BLaER1 treated with 17β-estradiol and CSF1 and Interleukin-3, amounts not matched to agents 10 nM and 100 nM (cell line): ENCODE measurements around the gene AP5Z1.

Experiments
- H3K27ac ChIP-seq, 11 experiments: shearing (Covaris generic); formaldehyde crosslinking; 2 replicates each; pipeline ENCODE4 v1.8.1; 2022
- H3K27me3 ChIP-seq, 11 experiments: shearing (Covaris generic); formaldehyde crosslinking; 2 replicates each; pipeline ENCODE4 v1.8.1; 2022
- H3K36me3 ChIP-seq, 11 experiments: shearing (Covaris generic); formaldehyde crosslinking; 2 replicates each; pipeline ENCODE4 v1.8.1; 2022
- H3K4me1 ChIP-seq, 10 experiments: shearing (Covaris generic); formaldehyde crosslinking; 2 replicates each; pipeline ENCODE4 v1.8.1; 2022
- H3K4me2 ChIP-seq, 11 experiments: shearing (Covaris generic); formaldehyde crosslinking; 2 replicates each; pipeline ENCODE4 v1.8.1; 2022
- H3K4me3 ChIP-seq, 10 experiments: shearing (Covaris generic); formaldehyde crosslinking; 2 replicates each; pipeline ENCODE4 v1.8.1; 2022
- H3K9ac ChIP-seq, 11 experiments: shearing (Covaris generic); formaldehyde crosslinking; 2 replicates each; pipeline ENCODE4 v1.8.1; 2022
- H3K9me3 ChIP-seq, 11 experiments: shearing (Covaris generic); formaldehyde crosslinking; replicated peaks in 1 of 11; 2 replicates each; pipeline ENCODE4 v1.8.1; 2022
- H4K20me1 ChIP-seq, 11 experiments: shearing (Covaris generic); formaldehyde crosslinking; 2 replicates each; pipeline ENCODE4 v1.8.1; 2022
- Cebpa-rat ChIP-seq, 11 experiments: shearing (Covaris generic); IDR thresholded peaks; 2 replicates each; pipeline ENCODE4 v1.8.1; 2022

AP5Z1 gene, protein sequence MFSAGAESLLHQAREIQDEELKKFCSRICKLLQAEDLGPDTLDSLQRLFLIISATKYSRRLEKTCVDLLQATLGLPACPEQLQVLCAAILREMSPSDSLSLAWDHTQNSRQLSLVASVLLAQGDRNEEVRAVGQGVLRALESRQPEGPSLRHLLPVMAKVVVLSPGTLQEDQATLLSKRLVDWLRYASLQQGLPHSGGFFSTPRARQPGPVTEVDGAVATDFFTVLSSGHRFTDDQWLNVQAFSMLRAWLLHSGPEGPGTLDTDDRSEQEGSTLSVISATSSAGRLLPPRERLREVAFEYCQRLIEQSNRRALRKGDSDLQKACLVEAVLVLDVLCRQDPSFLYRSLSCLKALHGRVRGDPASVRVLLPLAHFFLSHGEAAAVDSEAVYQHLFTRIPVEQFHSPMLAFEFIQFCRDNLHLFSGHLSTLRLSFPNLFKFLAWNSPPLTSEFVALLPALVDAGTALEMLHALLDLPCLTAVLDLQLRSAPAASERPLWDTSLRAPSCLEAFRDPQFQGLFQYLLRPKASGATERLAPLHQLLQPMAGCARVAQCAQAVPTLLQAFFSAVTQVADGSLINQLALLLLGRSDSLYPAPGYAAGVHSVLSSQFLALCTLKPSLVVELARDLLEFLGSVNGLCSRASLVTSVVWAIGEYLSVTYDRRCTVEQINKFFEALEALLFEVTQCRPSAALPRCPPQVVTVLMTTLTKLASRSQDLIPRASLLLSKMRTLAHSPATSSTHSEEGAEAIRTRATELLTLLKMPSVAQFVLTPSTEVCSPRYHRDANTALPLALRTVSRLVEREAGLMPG

GRCh38 chr7:4775250-4775847, at the start of gene AP5Z1:
AP5Z1 (plus strand) TSS chr7:4775623; CDS start chr7:4775716, 93 bp downstream.
- Histone ChIP-seq H3K4me2 (peak within 1 kb of the TSS; percentile 74 to 99 (median 91)), H3K4me3 (peak within 1 kb of the TSS; percentile 74 to 96 (median 91)), H3K36me3 (peaks cover 22 to 42% (median 31%) of the 10 kb centered on the region in 11 experiments; a peak in 21 of 22 replicates), H3K4me1 (peaks cover 21 to 36% (median 32%) of the 10 kb centered on the region in 10 experiments), H4K20me1 (peaks cover 14 to 40% (median 36%) of the 10 kb centered on the region in 11 experiments; a peak in 19 of 22 replicates), H3K27me3 (no peaks in the 10 kb centered on the region), H3K9me3 (no peaks in the 10 kb centered on the region), H3K9ac (peak within 1 kb of the TSS; percentile 87 to 96 (median 89)), H3K27ac (peak within 1 kb of the TSS; percentile 80 to 96 (median 92))
- TF ChIP-seq Cebpa-rat (IDR thresholded peaks at IDR 0.05): no peak

DNA sequence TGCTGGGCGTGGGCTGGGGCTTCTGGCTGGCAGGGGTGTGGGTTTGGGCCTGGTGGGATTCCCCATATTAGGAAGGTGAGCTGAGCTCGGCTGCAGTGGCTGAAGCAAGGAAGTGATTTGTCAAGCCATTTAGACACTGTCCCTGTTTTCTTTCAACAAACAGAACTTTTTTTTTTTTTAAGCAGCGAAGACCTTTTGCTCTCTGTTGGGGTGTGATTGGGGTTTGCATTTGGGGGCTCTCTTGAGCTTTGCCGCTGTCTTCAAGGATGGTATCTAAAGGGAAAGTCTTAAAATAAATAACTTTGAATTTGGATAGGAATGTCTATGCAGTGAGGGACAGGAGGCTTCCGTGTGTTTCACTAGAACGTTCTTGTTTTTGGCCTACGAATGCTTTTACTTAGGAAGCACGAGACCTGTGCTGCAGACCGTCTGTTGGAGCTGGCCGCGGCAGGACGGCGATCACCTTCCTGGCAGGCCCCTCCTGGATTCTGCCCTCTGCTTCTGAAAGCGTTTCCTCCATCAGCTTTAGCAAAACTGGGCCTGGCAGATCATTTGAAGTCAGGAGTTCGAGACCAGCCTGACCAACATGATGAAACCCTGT, 49.5 kb upstream of the AP5Z1 start:
- Histone ChIP-seq H3K4me1 (peaks cover 68 to 93% (median 80%) of the 10 kb centered on the region in 10 experiments), H3K27me3 (no peaks in the 10 kb centered on the region), H4K20me1 (peaks cover 96 to 100% (median 100%) of the 10 kb centered on the region in 11 experiments), H3K9ac (peak overlapping the region; percentile 76 to 85 (median 81)), H3K4me3 (peak overlapping the region in 9 of 10 experiments; percentile 51 to 71 (median 60); a peak in 17 of 20 replicates), H3K9me3 (no peaks in the 10 kb centered on the region), H3K36me3 (peaks cover 29 to 73% (median 53%) of the 10 kb centered on the region in 11 experiments), H3K27ac (peak overlapping the region; percentile 55 to 91 (median 85); a peak in 21 of 22 replicates), H3K4me2 (peak overlapping the region; percentile 90 to 100 (median 97))
- no peak for TF ChIP-seq Cebpa-rat (IDR thresholded peaks at IDR 0.05)

DNA sequence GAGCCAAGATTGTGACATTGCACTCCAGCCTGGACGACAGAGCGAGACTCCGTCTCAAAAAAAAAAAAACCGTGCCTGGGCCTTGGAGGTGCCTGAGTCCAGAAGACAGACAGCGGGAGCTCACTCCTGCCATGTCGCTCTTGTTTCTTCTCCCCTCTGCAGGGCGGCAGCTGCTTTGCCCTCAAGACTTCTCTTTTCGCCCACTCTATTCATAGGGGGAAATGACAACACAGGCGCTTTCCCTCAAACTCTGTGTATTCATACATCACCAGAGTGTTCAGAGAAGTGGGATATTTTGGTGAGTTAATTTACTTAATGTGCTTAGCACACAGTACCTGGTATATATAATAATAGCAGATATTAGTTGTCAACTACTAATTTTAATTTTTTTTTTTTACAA, 48.9 kb upstream of the AP5Z1 start:
- peak overlapping the region in 8 of 11 experiments; percentile 90 to 100 (median 96); a peak in 17 of 22 replicates for H3K4me2 ChIP-seq
- H3K36me3 ChIP-seq: peaks cover 25 to 70% (median 50%) of the 10 kb centered on the region in 11 experiments
- peaks cover 90 to 100% (median 100%) of the 10 kb centered on the region in 11 experiments for H4K20me1 ChIP-seq
- H3K4me1 ChIP-seq: peaks cover 74 to 96% (median 82%) of the 10 kb centered on the region in 10 experiments
- peak overlapping the region in 5 of 11 experiments; percentile 33 to 83 (median 81); a peak in 5 of 22 replicates for H3K9ac ChIP-seq
- peak overlapping the region in 8 of 11 experiments; percentile 81 to 91 (median 86); a peak in 7 of 22 replicates for H3K27ac ChIP-seq
- H3K4me3 ChIP-seq: no peak overlapping the region
- no peaks in the 10 kb centered on the region for H3K27me3 ChIP-seq
- no peaks in the 10 kb centered on the region for H3K9me3 ChIP-seq
- no peak for TF ChIP-seq Cebpa-rat (IDR thresholded peaks at IDR 0.05)

DNA sequence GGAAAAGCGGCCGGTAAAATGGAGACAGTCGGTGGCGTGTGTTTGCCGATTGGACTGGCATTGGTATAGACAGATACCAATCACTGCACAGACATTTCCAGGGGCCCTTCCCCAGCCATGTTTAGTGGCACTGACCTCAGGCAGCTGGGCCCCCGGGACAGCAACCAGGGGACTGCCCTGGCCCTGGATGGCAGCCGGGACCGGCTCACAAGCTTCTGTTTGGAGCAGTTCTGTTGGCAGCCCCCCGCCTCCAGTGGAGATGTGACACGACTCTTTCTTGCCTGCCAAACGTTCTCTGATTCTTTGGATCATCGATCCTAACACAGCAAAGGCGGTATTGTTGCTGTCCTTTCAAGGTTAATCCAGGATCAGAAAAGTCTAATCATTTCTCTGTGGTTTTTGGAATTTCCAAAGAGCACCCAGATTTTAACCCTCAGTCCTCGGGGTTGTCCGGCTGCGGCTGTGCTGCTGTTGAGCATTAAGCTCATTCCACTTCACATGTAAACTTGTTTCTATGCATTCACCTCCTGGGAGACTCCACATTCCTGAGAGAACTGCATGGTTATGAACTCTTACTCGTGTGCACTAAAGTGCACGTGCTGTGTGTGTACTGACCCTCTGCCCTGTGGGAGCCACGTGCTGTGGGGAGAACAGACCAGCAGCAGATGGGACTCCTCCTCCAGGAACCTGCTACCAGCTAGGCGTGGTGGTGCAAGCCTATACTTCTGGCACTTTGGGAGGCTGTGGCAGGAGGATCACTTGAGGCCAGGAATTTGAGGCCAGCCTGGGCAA, 47.3 kb upstream of the AP5Z1 start:
- Histone ChIP-seq H3K4me1 (peaks cover 74 to 96% (median 81%) of the 10 kb centered on the region in 10 experiments), H4K20me1 (peaks cover 88 to 100% (median 100%) of the 10 kb centered on the region in 11 experiments)

GRCh38 chr7:4729266-4729665, 46.2 kb upstream of the AP5Z1 start:
- H3K27me3 ChIP-seq: no peaks in the 10 kb centered on the region
- H3K36me3 ChIP-seq: peaks cover 21 to 60% (median 43%) of the 10 kb centered on the region in 11 experiments; a peak in 21 of 22 replicates
- TF ChIP-seq Cebpa-rat (IDR thresholded peaks at IDR 0.05): no peak
- H3K4me2 ChIP-seq: peak overlapping the region in 9 of 11 experiments; percentile 8 to 74 (median 62); a peak in 10 of 22 replicates
- peaks cover 88 to 100% (median 100%) of the 10 kb centered on the region in 11 experiments for H4K20me1 ChIP-seq
- H3K9me3 ChIP-seq: peaks cover 0 to 7% (median 0%) of the 10 kb centered on the region in 11 experiments; a peak in 2 of 22 replicates
- peak overlapping the region in 3 of 11 experiments; percentile 19 to 54 (median 31); a peak in 4 of 22 replicates for H3K9ac ChIP-seq
- peaks cover 74 to 96% (median 81%) of the 10 kb centered on the region in 10 experiments for H3K4me1 ChIP-seq
- H3K4me3 ChIP-seq: no peak overlapping the region
- peak overlapping the region in 3 of 11 experiments; percentile 15 to 28 (median 16); a peak in 2 of 22 replicates for H3K27ac ChIP-seq

More for the DNA sequence above, 47.3 kb upstream of the AP5Z1 start:
- H3K9ac ChIP-seq: 0 out of 22 replicates have a peak overlapping the region, but pooled peaks of 4 of the 11 experiments have one; percentile 5 to 14 (median 12)
- H3K27ac ChIP-seq: peak overlapping the region in 4 of 11 experiments; percentile 18 to 45 (median 27); a peak in 3 of 22 replicates
- H3K27me3 ChIP-seq: no peaks in the 10 kb centered on the region
- peaks cover 0 to 5% (median 0%) of the 10 kb centered on the region in 11 experiments; a peak in 2 of 22 replicates for H3K9me3 ChIP-seq
- TF ChIP-seq Cebpa-rat (IDR thresholded peaks at IDR 0.05): no peak
- peak overlapping the region in 1 of 11 experiments; percentile 8; a peak in 1 of 22 replicates for H3K4me2 ChIP-seq
- H3K36me3 ChIP-seq: peaks cover 23 to 66% (median 44%) of the 10 kb centered on the region in 11 experiments; a peak in 21 of 22 replicates
- H3K4me3 ChIP-seq: no peak overlapping the region

GRCh38 chr7:4730276-4730675, 45.1 kb upstream of the AP5Z1 start:
- Histone ChIP-seq H4K20me1 (peaks cover 88 to 100% (median 100%) of the 10 kb centered on the region in 11 experiments), H3K4me3 (no peak overlapping the region), H3K27me3 (no peaks in the 10 kb centered on the region), H3K9ac (peak overlapping the region in 5 of 11 experiments; percentile 1 to 54 (median 36); a peak in 6 of 22 replicates), H3K36me3 (peaks cover 21 to 60% (median 43%) of the 10 kb centered on the region in 11 experiments; a peak in 21 of 22 replicates), H3K27ac (peak overlapping the region in 4 of 11 experiments; percentile 4 to 88 (median 36); a peak in 1 of 22 replicates), H3K4me1 (peaks cover 72 to 96% (median 81%) of the 10 kb centered on the region in 10 experiments), H3K9me3 (peaks cover 0 to 7% (median 0%) of the 10 kb centered on the region in 11 experiments; a peak in 2 of 22 replicates), H3K4me2 (peak overlapping the region; percentile 20 to 81 (median 62); a peak in 19 of 22 replicates)
- no peak for TF ChIP-seq Cebpa-rat (IDR thresholded peaks at IDR 0.05)

DNA sequence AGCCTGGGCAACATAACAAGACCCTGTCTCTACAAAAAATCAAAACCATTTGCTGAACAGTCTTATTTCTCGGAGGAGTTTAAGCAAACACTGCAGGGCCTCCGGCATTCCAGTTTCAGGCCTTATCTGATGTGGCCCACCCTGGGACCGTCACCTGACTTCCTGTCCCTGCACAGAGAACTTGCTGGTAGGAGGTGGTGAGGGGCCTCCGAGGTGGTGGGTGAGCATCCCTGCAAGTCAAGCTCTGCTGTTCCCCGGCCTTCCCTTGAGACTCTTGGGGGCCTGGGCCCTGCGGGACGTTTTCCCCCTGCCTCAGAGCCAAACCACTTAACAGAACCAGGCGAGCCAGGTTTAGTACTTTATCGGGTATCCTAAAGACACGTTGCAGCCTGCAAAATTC, 44.5 kb upstream of the AP5Z1 start:
- H4K20me1 ChIP-seq: peaks cover 87 to 100% (median 100%) of the 10 kb centered on the region in 11 experiments

More for the DNA sequence above, 44.5 kb upstream of the AP5Z1 start:
- peak overlapping the region in 4 of 11 experiments; percentile 30 to 88 (median 36); a peak in 4 of 22 replicates for H3K27ac ChIP-seq
- H3K4me3 ChIP-seq: no peak overlapping the region
- H3K27me3 ChIP-seq: no peaks in the 10 kb centered on the region
- H3K9ac ChIP-seq: peak overlapping the region in 6 of 11 experiments; percentile 1 to 42 (median 36); a peak in 7 of 22 replicates
- TF ChIP-seq Cebpa-rat (IDR thresholded peaks at IDR 0.05): no peak
- peaks cover 0 to 7% (median 0%) of the 10 kb centered on the region in 11 experiments; a peak in 2 of 22 replicates for H3K9me3 ChIP-seq
- H3K36me3 ChIP-seq: peaks cover 21 to 62% (median 46%) of the 10 kb centered on the region in 11 experiments; a peak in 21 of 22 replicates
- peak overlapping the region; percentile 21 to 81 (median 62) for H3K4me2 ChIP-seq
- peaks cover 65 to 96% (median 81%) of the 10 kb centered on the region in 10 experiments for H3K4me1 ChIP-seq
